ENCODE measurements around the gene BMX.

The BMX gene

DNA sequence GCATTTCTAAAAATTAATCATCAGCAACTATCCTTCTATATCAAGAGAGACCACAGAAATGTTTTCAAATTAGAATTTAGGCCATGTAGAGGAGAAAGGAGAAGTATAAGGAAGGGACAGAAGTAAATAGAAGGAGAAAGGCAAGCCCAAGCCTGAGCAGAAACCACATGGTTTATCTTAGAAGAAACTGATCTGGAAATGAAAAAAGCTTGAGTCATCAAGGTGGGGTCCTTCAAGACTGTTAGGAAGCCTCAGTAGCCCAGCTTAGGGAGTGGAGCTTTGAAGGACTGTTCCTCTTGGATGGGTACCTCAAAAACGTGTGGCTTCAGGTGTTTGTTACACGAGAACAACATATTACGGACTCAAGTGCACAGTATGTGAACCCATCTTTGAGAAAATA lies 4.5 kb downstream of the BMX start:
- H3K4me3 ChIP-seq (ENCODE audit: low read depth, low read length): no peak overlapping the region

DNA sequence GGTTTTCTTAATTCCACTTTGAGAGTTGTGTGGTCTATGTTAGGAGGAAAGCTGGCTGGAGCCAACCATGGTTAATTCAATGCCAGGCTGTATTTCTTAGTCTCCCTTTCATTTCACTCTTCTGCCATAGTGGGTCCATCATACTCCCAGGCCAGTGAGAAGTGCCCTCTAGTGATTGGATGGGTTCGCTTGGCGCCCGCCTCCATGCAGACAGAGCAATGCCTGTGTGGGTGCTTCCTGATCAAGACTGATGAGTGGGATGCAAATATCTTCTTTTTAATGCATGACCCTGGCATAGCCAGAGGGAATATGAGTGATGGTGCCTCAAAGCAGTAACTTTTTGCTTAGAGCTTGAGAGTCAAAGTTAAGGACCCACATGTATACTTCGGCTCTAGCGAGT lies 6.4 kb downstream of the BMX start:
- H3K4me3 ChIP-seq (ENCODE audit: low read depth, low read length): no peak overlapping the region

- no peak overlapping the region for H3K4me3 ChIP-seq (ENCODE audit: low read depth, low read length)
Measured at GRCh38 chrX:15509845-15510244, 9.2 kb downstream of the BMX start.

- H3K4me3 ChIP-seq (ENCODE audit: low read depth, low read length): no peak overlapping the region
Measured at GRCh38 chrX:15511563-15511962, 11.0 kb downstream of the BMX start.

GRCh38 chrX:15512401-15512965 lies 11.9 kb downstream of the BMX start:
- no peak overlapping the region for H3K4me3 ChIP-seq (ENCODE audit: low read depth, low read length)

DNA sequence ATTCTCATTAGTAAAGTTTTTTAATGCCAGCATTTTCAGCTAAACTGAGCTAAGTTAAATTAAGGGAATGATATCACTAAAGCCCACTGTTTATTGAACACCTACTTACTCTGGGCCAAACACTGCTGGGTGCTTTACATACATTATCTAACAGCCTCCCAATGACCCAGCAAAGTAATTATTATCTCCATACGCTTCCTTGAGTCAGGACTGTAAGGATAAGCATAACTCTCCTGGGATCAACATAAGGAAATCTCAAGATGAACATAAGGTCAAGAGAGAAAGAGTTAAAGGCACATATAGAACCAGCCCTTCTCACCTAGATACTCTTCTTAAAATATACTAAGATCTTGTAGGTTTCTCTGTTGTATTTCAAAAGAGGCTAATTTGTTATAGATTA lies 13.7 kb downstream of the BMX start:
- no peak overlapping the region for H3K4me3 ChIP-seq (ENCODE audit: low read depth, low read length)

DNA sequence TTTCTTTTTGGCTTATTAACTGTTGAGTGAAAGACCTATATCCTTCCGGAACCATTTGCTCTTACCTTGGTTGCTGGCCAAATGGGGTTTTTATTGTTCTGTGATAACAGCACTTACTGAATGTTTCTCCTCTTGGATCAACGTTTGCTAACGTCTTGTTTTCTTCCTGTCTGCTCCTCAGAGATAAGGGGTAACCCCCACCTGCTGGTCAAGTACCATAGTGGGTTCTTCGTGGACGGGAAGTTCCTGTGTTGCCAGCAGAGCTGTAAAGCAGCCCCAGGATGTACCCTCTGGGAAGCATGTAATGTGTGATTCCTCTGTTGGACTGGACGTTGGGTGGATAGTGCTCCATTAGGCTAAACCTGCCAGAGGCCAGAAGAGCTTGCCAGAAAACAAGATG lies 15.3 kb downstream of the BMX start:
- H3K4me3 ChIP-seq (ENCODE audit: low read depth, low read length): no peak overlapping the region

DNA sequence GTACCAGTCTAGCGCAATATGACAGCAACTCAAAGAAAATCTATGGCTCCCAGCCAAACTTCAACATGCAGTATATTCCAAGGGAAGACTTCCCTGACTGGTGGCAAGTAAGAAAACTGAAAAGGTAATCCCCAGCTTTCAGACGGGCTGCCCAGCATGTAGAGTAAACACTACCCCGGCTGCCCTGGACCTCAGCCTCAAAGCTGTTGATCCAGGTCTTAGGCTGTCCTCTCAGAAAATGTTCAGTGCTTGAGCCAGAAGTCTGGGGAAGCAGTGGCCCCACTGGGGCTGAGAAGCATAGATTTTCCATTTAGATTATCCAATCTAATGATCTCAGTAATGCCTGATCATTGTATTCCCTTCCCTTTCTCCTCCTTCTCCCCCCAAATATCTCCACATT lies 21.9 kb downstream of the BMX start:
- H3K4me3 ChIP-seq (ENCODE audit: low read depth, low read length): no peak overlapping the region

DNA sequence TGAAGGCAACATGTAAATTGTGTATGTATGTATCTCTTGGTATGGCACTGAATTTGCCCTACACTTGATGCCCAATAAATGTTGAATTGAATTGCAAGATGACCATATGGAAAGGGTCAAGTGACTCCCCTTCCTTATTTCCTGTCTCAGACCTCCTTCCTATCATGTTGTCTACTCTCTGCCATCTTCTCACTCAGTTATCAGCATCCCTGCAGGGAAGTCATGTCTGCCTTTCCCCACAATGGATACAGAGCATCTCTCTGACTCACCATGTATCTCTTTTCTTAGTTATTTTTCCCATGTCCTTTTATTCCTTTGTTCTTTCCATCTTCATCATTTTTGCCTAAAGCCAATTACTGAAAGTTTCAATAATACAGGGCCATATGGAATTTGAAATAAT lies 22.5 kb downstream of the BMX start:
- H3K4me3 ChIP-seq (ENCODE audit: low read depth, low read length): no peak overlapping the region

DNA sequence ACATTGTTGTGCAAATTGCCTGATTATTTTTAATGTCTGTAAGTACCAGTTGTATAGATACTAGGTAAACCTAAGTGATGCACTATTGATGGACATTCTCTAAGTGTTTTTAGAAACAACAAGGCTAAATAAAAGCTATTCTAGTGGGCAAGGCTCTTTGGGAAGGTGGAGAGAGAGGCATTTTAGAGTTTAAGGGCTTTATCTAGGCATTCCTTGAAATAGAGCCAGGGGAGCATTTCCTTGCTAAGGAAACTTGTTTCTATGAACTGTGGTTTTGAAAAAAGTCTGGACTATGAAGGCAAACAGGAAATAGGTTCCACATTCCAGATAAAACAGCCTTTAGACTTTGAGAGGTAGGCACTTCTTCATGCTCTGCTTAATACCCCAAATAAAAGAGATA lies 23.8 kb downstream of the BMX start:
- no peak overlapping the region for H3K4me3 ChIP-seq (ENCODE audit: low read depth, low read length)

DNA sequence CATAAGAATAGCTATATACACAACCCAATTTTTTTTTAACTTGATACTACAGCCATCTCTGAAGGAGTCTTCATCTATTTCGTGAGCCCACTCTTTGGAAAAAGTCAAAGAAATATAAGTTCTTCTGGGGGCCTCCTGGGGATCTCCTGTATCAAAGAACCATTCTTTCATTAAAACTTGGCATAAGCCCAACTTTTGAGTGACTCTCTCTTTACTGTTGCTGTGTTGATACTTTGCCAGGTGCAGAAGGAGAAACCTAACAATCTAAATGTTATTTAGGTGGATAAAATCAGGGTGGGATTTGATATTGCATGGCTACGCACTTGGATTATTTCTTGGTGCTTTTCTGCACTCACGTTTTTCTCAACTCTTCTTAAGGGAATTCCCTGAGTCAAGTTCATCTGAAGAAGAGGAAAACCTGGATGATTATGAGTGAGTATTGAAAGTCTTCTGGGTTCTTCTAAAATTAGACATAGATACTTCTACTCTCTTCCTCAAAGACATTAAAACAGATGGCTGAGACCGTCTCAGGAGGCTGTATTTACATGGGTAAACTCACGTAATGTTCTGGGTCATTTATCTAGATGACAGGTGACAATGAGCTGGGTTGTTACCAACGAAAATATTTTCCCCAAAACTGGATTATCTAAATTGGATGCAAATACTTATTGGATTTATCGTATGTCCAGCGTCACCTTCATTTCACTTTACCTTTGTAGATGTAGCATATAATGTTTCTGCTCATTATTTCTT lies 25.2 kb downstream of the BMX start:
- no peak overlapping the region for H3K4me3 ChIP-seq (ENCODE audit: low read depth, low read length)

DNA sequence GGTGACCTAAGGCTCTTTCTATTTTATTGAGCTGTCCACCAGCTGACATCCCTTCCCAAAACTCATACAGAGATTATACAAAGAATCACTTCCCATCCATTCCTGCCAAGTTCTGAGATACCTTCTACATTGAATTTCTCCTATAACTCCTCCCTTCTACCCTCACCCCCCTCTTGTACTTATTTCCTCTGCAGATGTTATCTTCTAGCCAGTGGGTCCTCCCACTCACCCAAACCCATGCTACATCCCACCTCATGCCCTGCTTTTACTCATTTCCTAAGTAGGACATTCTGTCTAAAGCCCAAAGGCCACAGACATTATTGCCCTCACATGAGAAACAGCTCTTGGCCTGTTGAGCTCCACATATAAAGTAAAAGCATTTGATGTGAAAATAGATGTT lies 28.6 kb downstream of the BMX start:
- H3K4me3 ChIP-seq (ENCODE audit: low read depth, low read length): no peak overlapping the region

- H3K4me3 ChIP-seq (ENCODE audit: low read depth, low read length): no peak overlapping the region
Measured at GRCh38 chrX:15530318-15530717, 29.7 kb downstream of the BMX start.

DNA sequence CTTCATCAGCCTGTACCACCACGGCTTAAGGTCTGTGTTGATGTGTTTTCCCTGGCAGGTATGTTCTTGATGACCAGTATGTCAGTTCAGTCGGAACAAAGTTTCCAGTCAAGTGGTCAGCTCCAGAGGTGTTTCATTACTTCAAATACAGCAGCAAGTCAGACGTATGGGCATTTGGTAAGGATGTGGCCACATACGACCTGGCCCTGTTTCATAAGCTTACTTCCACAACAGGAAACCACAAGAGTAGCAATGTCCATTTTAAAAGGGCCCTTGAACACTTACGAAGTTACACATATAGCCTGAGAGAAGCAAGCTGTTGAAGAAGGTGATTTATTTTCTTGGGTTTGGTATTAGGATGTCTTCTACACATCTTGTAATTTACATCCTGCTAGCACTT lies 46.1 kb downstream of the BMX start:
- no peak overlapping the region for H3K4me3 ChIP-seq (ENCODE audit: low read depth, low read length)

DNA sequence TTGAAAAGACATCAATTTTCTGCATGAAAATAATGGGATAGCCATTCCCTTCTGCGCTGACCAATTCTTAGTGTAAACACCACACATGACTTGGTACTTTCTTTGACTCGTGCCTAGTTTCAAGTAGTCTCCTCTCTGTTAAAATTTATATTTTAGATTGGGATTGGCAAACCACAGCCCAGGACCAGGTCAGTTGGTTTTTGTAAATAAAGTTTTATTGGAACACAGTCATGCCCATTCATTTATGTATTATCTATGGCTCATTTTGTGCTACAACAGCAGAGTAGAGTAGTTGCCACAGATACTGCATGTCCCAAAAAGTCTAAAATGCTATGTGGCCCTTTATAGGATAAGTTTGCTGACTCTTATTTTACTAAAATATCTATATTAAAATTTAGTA lies 46.7 kb downstream of the BMX start:
- no peak overlapping the region for H3K4me3 ChIP-seq (ENCODE audit: low read depth, low read length)

- no peak overlapping the region for H3K4me3 ChIP-seq (ENCODE audit: low read depth, low read length)
Measured at GRCh38 chrX:15549189-15550012, 48.8 kb downstream of the BMX start.

DNA sequence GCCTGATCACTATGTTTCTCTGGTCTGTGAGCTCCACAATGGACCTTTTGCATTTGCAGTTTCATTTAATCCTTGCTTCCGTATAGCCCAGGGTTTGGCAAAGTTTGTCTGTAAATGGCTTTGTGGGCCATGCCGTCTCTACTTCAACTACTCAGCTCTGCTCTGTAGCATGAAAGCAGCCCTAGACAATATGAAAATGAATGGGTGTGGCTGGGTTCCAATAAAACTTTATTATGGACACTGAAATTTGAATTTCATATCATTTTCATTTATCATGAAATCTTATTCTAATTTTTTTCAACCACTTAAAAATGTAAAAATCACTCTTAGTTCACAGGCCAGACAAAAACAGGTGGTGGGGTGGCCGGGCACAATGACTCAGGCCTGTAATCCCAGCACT lies 58.6 kb downstream of the BMX start:
- no peak overlapping the region for H3K4me3 ChIP-seq (ENCODE audit: low read depth, low read length)

DNA sequence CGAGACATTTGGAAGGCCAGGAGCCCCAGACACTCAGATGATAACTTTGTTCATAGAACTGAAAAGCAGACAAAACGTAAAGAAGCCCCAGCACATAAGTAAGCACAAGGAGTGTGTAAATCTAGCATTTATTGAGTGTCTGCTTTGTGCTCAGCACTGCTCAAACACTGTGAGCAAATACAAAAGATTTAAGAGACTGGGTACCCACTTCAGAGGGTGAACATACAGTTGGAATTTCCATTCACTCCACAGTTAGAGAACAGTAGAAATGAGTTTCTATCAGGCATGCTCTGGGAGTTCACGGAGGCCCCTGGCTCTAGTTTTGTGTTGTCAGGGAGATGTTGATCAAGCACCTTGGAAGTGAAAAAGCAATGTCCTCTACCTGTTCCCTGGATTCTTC lies 60.3 kb downstream of the BMX start:
- no peak overlapping the region for H3K4me3 ChIP-seq (ENCODE audit: low read depth, low read length)

GRCh38 chrX:15563056-15563455 lies 62.4 kb downstream of the BMX start:
- no peak overlapping the region for H3K4me3 ChIP-seq (ENCODE audit: low read depth, low read length)

GRCh38 chrX:15564981-15565579 lies 64.5 kb downstream of the BMX start:
- no peak overlapping the region for H3K4me3 ChIP-seq (ENCODE audit: low read depth, low read length)

- no peak overlapping the region for H3K4me3 ChIP-seq (ENCODE audit: low read depth, low read length)
Measured at GRCh38 chrX:15566244-15566643, 65.6 kb downstream of the BMX start.

GRCh38 chrX:15567267-15567666 lies 66.7 kb downstream of the BMX start:
- H3K4me3 ChIP-seq (ENCODE audit: low read depth, low read length): no peak overlapping the region
